WTC11 (cell line): Measurements from ENCODE around the gene ATXN7L2. TPM values are rescaled to one million over a fixed set of nuclear protein-coding genes. Genes with fewer than 3 reads are reported as not detected.
A peak's percentile ranks its signal among the peaks of the same experiment; 100 is the strongest.

ENCODE experiments used
- ATAC-seq: fragments of 200-7000 bp; cut with Tn5 transposase; 2 replicates; pipeline ENCODE4 v1.10.0; 2021; ENCODE audit warnings: mild to moderate bottlenecking, moderate library complexity
- CTCF ChIA-PET: fragments of 300-600 bp; sonication (Branson Sonifier 250); formaldehyde crosslinking; loops from one replicate; lab custom pipeline; 2021; ENCODE audit warnings: antibody characterized with exemption; lab: Charles Lee
- POLR2A ChIA-PET: fragments of 350-600 bp; sonication (Branson Sonifier 250); formaldehyde crosslinking; loops from one replicate; lab custom pipeline; 2021; ENCODE audit warnings: antibody characterized with exemption; lab: Charles Lee
- DNase-seq: peaks from one replicate; pipeline ENCODE4 v3.0.0; 2021; ENCODE audit warnings: low spot score
- H3K27ac Mint-ChIP-seq: 2 replicates; pipeline ENCODE4 v1.8.0; 2021; ENCODE audit warnings: mixed read lengths
- H3K27me3 Mint-ChIP-seq: 2 replicates; pipeline ENCODE4 v1.8.0; 2021; ENCODE audit warnings: low read depth, mild to moderate bottlenecking, moderate library complexity, mixed read lengths
- H3K36me3 Mint-ChIP-seq: 2 replicates; pipeline ENCODE4 v1.8.0; 2021; ENCODE audit warnings: mixed read lengths
- H3K4me1 Mint-ChIP-seq: 2 replicates; pipeline ENCODE4 v1.8.0; 2022; ENCODE audit warnings: mixed read lengths
- H3K4me3 Mint-ChIP-seq: 2 replicates; pipeline ENCODE4 v1.8.0; 2021; ENCODE audit warnings: mild to moderate bottlenecking, moderate library complexity, mixed read lengths
- H3K9me3 Mint-ChIP-seq: 2 replicates; pipeline ENCODE4 v1.8.0; 2021; ENCODE audit warnings: mixed read lengths
- CREB1 ChIP-seq: sonication (generic); formaldehyde crosslinking; IDR thresholded peaks from 2 replicates; pipeline ENCODE4 v1.8.0; 2023; ENCODE audit warnings: mild to moderate bottlenecking, missing genetic modification reagents
- CTCF ChIP-seq: fragments of 200-600 bp; IDR thresholded peaks from 2 replicates; pipeline ENCODE4 v1.8.0; 2022; ENCODE audit warnings: antibody characterized with exemption
- ELF4 ChIP-seq: sonication (generic); formaldehyde crosslinking; IDR thresholded peaks from 2 replicates; pipeline ENCODE4 v1.8.1; 2022; ENCODE audit warnings: low read depth, mild to moderate bottlenecking, moderate library complexity, missing genetic modification reagents
- ESRRA ChIP-seq: sonication (generic); formaldehyde crosslinking; IDR thresholded peaks from 2 replicates; pipeline ENCODE4 v1.8.1; 2022; ENCODE audit warnings: mild to moderate bottlenecking, missing genetic modification reagents, borderline replicate concordance
- FOXJ3 ChIP-seq: sonication (generic); formaldehyde crosslinking; IDR thresholded peaks from 2 replicates; pipeline ENCODE4 v1.9.0; 2021; ENCODE audit warnings: missing genetic modification reagents, mild to moderate bottlenecking, borderline replicate concordance
- GTF2I ChIP-seq: fragments of 250-450 bp; sonication (Bioruptor Pico); conservative IDR thresholded peaks from 2 replicates; pipeline ENCODE4 v1.4.0; 2021; ENCODE audit warnings: mild to moderate bottlenecking
- HMGA2 ChIP-seq: fragments of 250-450 bp; sonication (Bioruptor Pico); IDR thresholded peaks from 2 replicates; pipeline ENCODE4 v1.4.0; 2021; ENCODE audit warnings: mild to moderate bottlenecking, moderate library complexity
- IRF2 ChIP-seq: sonication (generic); formaldehyde crosslinking; IDR thresholded peaks from 2 replicates; pipeline ENCODE4 v1.8.0; 2022; ENCODE audit warnings: low read depth, missing genetic modification reagents, borderline replicate concordance
- JAZF1 ChIP-seq: fragments of 250-450 bp; sonication (Bioruptor Pico); IDR thresholded peaks from 2 replicates; pipeline ENCODE4 v1.9.0; 2021; ENCODE audit warnings: moderate library complexity, mild to moderate bottlenecking, inconsistent platforms
- NFE2L1 ChIP-seq: sonication (generic); formaldehyde crosslinking; IDR thresholded peaks from 2 replicates; pipeline ENCODE4 v1.8.1; 2023; ENCODE audit warnings: missing genetic modification reagents
- NR1H2 ChIP-seq: sonication (generic); formaldehyde crosslinking; IDR thresholded peaks from 2 replicates; pipeline ENCODE4 v1.9.0; 2021; ENCODE audit warnings: mild to moderate bottlenecking, moderate library complexity, missing genetic modification reagents
- NR3C1 ChIP-seq: sonication (generic); formaldehyde crosslinking; conservative IDR thresholded peaks from 2 replicates; pipeline ENCODE4 v1.8.1; 2023; ENCODE audit warnings: low read depth, mild to moderate bottlenecking, missing genetic modification reagents
- PREB ChIP-seq: sonication (generic); formaldehyde crosslinking; IDR thresholded peaks from 2 replicates; pipeline ENCODE4 v1.8.1; 2022; ENCODE audit warnings: mild to moderate bottlenecking, missing genetic modification reagents, moderate library complexity, borderline replicate concordance
- SP1 ChIP-seq: sonication (generic); formaldehyde crosslinking; conservative IDR thresholded peaks from 2 replicates; pipeline ENCODE4 v1.8.1; 2022; ENCODE audit warnings: missing genetic modification reagents
- ZNF317 ChIP-seq: sonication (generic); formaldehyde crosslinking; IDR thresholded peaks from 2 replicates; pipeline ENCODE4 v1.8.1; 2023; ENCODE audit warnings: low read depth, mild to moderate bottlenecking, moderate library complexity, missing genetic modification reagents, borderline replicate concordance
- ZNF512 ChIP-seq: sonication (generic); formaldehyde crosslinking; IDR thresholded peaks from 2 replicates; pipeline ENCODE4 v1.8.1; 2022; ENCODE audit warnings: missing genetic modification reagents, borderline replicate concordance
- ZNF671 ChIP-seq: fragments of 250-450 bp; sonication (Bioruptor Pico); IDR thresholded peaks from 2 replicates; pipeline ENCODE4 v1.8.0; 2021; ENCODE audit warnings: mild to moderate bottlenecking
- total RNA-seq: library from RNA; stranded (reverse); gene quantifications from 3 replicates; pipeline ENCODE4 v1.2.3, GENCODE V29; 2021
- TF ChIP-seq, protein P1 (sequence below): sonication (generic); formaldehyde crosslinking; IDR thresholded peaks from 2 replicates; pipeline ENCODE4 v1.8.1; 2023; ENCODE audit warnings: mild to moderate bottlenecking, missing genetic modification reagents
- TF ChIP-seq, protein P2 (sequence below): sonication (generic); formaldehyde crosslinking; IDR thresholded peaks from 2 replicates; pipeline ENCODE4 v1.8.0; 2022; ENCODE audit warnings: missing genetic modification reagents

The ATXN7L2 gene
- total RNA-seq, 1 experiment from 2014 or later: 11.1 TPM

DNA sequence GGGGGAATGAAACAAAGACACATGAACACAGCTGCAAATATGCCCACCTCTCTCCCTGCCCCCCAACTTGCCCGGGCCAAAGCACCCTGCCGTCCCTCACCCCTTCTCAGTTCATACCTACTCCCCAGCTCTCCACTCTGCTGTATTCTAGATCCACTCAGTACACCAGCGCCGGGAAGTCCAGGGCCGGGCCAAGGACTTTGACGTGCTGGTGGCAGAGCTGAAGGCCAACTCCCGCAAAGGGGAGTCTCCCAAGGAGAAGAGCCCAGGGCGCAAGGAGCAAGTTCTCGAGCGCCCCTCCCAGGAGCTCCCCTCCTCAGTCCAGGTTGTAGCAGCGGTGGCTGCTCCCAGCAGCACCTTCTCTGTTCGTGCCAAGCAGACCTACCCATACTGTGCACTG is 5.0 kb downstream of the ATXN7L2 start (continued):
- TF ChIP-seq ZNF512 (CRISPR knock-in tag) (no peak), NFE2L1 (no peak)

- Mint-ChIP-seq H3K9me3 (no peaks in the 10 kb centered on the region), H3K27ac (no peak overlapping the region), H3K4me1 (peaks cover 19% of the 10 kb centered on the region), H3K27me3 (no peaks in the 10 kb centered on the region), H3K36me3 (peaks cover 3% of the 10 kb centered on the region; the same call in 1 of the 2 replicates), H3K4me3 (no peak overlapping the region)
- CTCF ChIA-PET: interaction anchor here (0.6 to 13.8 kb wide), 42 partner anchors 8 to 494 kb away, joined by 3 to 740 read pairs (median 5); partner anchors contain the start of genes AHCYL1, AMIGO1, EPS8L3 and GNAI3
- DNase-seq (peak; percentile 83), ATAC-seq (peak; percentile 36)
- TF ChIP-seq ESRRA (CRISPR knock-in tag) (no peak), CTCF (peak; percentile 35; the same call in 1 of the 2 replicates)
- TF ChIP-seq, protein P1, sequence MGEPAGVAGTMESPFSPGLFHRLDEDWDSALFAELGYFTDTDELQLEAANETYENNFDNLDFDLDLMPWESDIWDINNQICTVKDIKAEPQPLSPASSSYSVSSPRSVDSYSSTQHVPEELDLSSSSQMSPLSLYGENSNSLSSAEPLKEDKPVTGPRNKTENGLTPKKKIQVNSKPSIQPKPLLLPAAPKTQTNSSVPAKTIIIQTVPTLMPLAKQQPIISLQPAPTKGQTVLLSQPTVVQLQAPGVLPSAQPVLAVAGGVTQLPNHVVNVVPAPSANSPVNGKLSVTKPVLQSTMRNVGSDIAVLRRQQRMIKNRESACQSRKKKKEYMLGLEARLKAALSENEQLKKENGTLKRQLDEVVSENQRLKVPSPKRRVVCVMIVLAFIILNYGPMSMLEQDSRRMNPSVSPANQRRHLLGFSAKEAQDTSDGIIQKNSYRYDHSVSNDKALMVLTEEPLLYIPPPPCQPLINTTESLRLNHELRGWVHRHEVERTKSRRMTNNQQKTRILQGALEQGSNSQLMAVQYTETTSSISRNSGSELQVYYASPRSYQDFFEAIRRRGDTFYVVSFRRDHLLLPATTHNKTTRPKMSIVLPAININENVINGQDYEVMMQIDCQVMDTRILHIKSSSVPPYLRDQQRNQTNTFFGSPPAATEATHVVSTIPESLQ (CRISPR knock-in tag): no peak
- POLR2A ChIA-PET: interaction anchor here (0.8 to 1.0 kb wide), 2 partner anchors 40 to 42 kb away, joined by 4 to 6 read pairs; no protein-coding TSS in a partner anchor
Measured at GRCh38 chr1:109490029-109490933, 6.6 kb downstream of the ATXN7L2 start.

GRCh38 chr1:109490934-109491302 is 7.2 kb downstream of the ATXN7L2 start:
- H3K36me3 Mint-ChIP-seq: peaks cover 3% of the 10 kb centered on the region; the same call in 1 of the 2 replicates
- no peak for ATAC-seq
- TF ChIP-seq NR3C1 (CRISPR knock-in tag): no peak
- TF ChIP-seq ZNF317: no peak
- no peak for TF ChIP-seq JAZF1
- no peak for TF ChIP-seq NR1H2 (CRISPR knock-in tag)
- no peak for TF ChIP-seq FOXJ3 (CRISPR knock-in tag)
- TF ChIP-seq CREB1 (CRISPR knock-in tag): no peak
- TF ChIP-seq IRF2 (CRISPR knock-in tag): no peak
- TF ChIP-seq, protein P2, sequence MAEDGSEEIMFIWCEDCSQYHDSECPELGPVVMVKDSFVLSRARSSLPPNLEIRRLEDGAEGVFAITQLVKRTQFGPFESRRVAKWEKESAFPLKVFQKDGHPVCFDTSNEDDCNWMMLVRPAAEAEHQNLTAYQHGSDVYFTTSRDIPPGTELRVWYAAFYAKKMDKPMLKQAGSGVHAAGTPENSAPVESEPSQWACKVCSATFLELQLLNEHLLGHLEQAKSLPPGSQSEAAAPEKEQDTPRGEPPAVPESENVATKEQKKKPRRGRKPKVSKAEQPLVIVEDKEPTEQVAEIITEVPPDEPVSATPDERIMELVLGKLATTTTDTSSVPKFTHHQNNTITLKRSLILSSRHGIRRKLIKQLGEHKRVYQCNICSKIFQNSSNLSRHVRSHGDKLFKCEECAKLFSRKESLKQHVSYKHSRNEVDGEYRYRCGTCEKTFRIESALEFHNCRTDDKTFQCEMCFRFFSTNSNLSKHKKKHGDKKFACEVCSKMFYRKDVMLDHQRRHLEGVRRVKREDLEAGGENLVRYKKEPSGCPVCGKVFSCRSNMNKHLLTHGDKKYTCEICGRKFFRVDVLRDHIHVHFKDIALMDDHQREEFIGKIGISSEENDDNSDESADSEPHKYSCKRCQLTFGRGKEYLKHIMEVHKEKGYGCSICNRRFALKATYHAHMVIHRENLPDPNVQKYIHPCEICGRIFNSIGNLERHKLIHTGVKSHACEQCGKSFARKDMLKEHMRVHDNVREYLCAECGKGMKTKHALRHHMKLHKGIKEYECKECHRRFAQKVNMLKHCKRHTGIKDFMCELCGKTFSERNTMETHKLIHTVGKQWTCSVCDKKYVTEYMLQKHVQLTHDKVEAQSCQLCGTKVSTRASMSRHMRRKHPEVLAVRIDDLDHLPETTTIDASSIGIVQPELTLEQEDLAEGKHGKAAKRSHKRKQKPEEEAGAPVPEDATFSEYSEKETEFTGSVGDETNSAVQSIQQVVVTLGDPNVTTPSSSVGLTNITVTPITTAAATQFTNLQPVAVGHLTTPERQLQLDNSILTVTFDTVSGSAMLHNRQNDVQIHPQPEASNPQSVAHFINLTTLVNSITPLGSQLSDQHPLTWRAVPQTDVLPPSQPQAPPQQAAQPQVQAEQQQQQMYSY (CRISPR knock-in tag): no peak
- TF ChIP-seq ZNF671: no peak
- TF ChIP-seq PREB: no peak
- no peak for TF ChIP-seq GTF2I (CRISPR knock-in tag)
- no peak for TF ChIP-seq ELF4 (CRISPR knock-in tag)
- no peak for TF ChIP-seq ZNF512 (CRISPR knock-in tag)
- TF ChIP-seq HMGA2 (CRISPR knock-in tag): no peak
- TF ChIP-seq SP1 (CRISPR knock-in tag): no peak

More at GRCh38 chr1:109490934-109491302, 7.2 kb downstream of the ATXN7L2 start:
- ChIA-PET POLR2A (interaction anchor here (0.8 to 1.0 kb wide), 2 partner anchors 39 to 41 kb away, joined by 4 to 6 read pairs; no protein-coding TSS in a partner anchor), CTCF (interaction anchor here (0.7 to 13.8 kb wide), 37 partner anchors 7 to 494 kb away, joined by 3 to 740 read pairs (median 5); partner anchors contain the start of genes AHCYL1, AMIGO1, ATXN7L2 and EPS8L3)
- no peak overlapping the region for H3K4me3 Mint-ChIP-seq
- no peak overlapping the region for H3K27ac Mint-ChIP-seq
- peaks cover 15% of the 10 kb centered on the region; the same call in 1 of the 2 replicates for H3K4me1 Mint-ChIP-seq
- no peaks in the 10 kb centered on the region for H3K9me3 Mint-ChIP-seq
- DNase-seq: no peak
- H3K27me3 Mint-ChIP-seq: no peaks in the 10 kb centered on the region
